ENCODE data around the gene PDGFRB. TPM values are rescaled to one million over a fixed set of nuclear protein-coding genes. Genes with fewer than 3 reads are reported as not detected.
A peak's percentile ranks its signal among the peaks of the same experiment; 100 is the strongest.

The PDGFRB gene
- total RNA-seq, 4 donors from 2014 or later = 87.5 to 161 (median 113) TPM

DNA sequence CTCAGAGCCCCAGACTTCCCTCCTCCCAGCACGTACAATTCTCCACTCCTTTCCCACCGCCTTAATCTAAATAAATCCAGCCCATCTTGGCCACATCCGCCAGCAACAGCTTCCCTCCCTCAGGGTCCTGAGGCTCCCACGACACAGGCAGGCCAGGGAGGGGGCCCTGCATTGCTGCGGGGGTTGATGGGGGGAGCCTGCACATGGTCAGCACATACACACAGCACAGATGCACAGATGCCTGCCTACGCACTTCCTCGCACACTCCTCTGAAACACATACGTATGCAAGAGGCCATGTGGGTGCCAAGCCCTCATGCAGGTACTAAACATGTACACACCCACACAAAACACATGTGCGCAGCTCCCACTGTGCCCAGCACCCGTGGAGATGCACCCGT, 14.8 kb downstream of the PDGFRB start:
- TF ChIP-seq POLR2A (IDR thresholded peaks at IDR 0.05) (no peak), EP300 (IDR thresholded peaks at IDR 0.05) (no peak), POLR2AphosphoS5 (IDR thresholded peaks at IDR 0.05) (no peak)
- TF ChIP-seq, protein P1, sequence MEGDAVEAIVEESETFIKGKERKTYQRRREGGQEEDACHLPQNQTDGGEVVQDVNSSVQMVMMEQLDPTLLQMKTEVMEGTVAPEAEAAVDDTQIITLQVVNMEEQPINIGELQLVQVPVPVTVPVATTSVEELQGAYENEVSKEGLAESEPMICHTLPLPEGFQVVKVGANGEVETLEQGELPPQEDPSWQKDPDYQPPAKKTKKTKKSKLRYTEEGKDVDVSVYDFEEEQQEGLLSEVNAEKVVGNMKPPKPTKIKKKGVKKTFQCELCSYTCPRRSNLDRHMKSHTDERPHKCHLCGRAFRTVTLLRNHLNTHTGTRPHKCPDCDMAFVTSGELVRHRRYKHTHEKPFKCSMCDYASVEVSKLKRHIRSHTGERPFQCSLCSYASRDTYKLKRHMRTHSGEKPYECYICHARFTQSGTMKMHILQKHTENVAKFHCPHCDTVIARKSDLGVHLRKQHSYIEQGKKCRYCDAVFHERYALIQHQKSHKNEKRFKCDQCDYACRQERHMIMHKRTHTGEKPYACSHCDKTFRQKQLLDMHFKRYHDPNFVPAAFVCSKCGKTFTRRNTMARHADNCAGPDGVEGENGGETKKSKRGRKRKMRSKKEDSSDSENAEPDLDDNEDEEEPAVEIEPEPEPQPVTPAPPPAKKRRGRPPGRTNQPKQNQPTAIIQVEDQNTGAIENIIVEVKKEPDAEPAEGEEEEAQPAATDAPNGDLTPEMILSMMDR (IDR thresholded peaks at IDR 0.05) = no peak
- 0 to 14% methylated on average over 1 to 2 of the region's 11 CpGs for WGBS, 2 donors (ENCODE audit: low coverage in 1 of 2)
- Histone ChIP-seq H3K4me3 (peak overlapping the region in 1 of 2 donors; percentile 2), H3K4me1 (peaks cover 36 to 100% (median 94%) of the 10 kb centered on the region in 3 donors), H3K36me3 (peaks cover 0 to 5% of the 10 kb centered on the region in 2 donors), H3K9me3 (no peaks in the 10 kb centered on the region), H3K27ac (peak overlapping the region in 3 of 4 donors; percentile 83 to 90 (median 90)), H3K27me3 (no peaks in the 10 kb centered on the region)
- no peak for ATAC-seq

DNA sequence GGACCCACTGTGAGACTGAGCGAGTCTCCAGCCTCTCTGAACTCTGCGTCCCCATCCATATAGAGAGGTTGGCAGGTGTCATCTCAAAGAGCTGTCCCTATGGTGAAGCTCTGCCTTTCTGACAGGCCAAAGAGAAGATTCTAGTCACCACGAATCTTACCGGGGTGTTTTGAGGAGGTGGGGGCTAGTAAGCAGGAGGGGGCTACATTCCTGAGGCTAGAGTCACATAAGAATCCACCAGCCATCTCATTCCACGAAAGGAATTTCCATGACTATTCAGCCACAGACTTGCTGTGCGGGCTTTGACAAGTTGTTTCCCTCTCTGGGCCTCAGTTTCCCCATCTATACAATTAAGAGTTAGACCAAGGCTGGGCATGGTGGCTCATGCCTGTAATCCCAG, 16.3 kb downstream of the PDGFRB start:
- Histone ChIP-seq H3K4me3 (peak overlapping the region in 1 of 2 donors; percentile 35), H3K4me1 (peaks cover 33 to 100% (median 90%) of the 10 kb centered on the region in 3 donors), H3K9me3 (no peaks in the 10 kb centered on the region), H3K27ac (peak overlapping the region; percentile 15 to 90 (median 86)), H3K27me3 (no peaks in the 10 kb centered on the region), H3K36me3 (peaks cover 0 to 20% of the 10 kb centered on the region in 2 donors)
- 20 to 100% methylated on average over 1 to 2 of the region's 6 CpGs for WGBS, 2 donors (ENCODE audit: low coverage in 1 of 2)
- no peak for ATAC-seq
- TF ChIP-seq POLR2AphosphoS5 (IDR thresholded peaks at IDR 0.05) = no peak
- TF ChIP-seq, protein P1 (IDR thresholded peaks at IDR 0.05) = no peak
- TF ChIP-seq EP300 (IDR thresholded peaks at IDR 0.05) = no peak
- TF ChIP-seq POLR2A (IDR thresholded peaks at IDR 0.05) = no peak

DNA sequence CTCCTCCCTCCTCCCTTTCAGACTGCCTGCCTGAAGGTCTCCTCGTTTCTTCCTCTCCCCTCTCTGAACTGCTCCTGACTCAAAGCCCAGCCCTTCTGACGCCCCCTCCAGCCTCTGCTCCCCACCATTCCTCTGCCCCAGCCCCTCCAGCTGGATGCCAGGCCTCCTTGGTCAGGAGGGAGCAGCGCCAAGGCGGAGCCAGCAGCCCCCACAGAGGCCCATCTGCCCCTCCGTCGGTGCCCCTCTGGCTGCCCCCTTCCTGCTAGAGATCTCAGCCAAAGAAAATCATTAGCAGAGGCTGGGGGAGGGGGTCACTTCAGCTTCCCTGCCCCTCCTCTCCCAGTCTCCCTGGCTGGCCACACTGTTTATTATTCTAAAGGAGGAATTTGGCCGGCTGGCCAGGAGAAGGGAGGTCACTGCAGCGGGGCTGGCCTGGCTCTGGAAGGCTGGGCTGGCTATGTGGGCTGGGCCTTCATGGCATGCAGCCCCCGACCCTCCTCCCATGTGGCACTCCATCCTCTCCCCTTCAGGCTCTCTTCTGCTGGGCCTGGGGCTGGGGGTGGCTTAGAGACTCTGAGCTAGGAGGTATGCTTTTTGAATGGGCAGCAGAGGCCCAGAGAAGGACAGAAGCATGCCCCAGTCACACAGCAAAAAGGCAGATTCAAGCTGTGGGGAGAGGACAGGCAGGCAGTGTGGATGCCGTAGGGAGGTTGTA, 16.9 kb downstream of the PDGFRB start:
- peaks cover 0 to 26% of the 10 kb centered on the region in 2 donors for H3K36me3 ChIP-seq
- peak overlapping the region; percentile 30 to 90 (median 86) for H3K27ac ChIP-seq
- 0 to 8% methylated on average over 2 to 4 of the region's 10 CpGs for WGBS, 2 donors (ENCODE audit: low coverage in 1 of 2)
- H3K4me3 ChIP-seq = peak overlapping the region in 1 of 2 donors; percentile 35
- no peaks in the 10 kb centered on the region for H3K27me3 ChIP-seq
- ATAC-seq = peak; percentile 42
- no peaks in the 10 kb centered on the region for H3K9me3 ChIP-seq
- H3K4me1 ChIP-seq = peaks cover 31 to 100% (median 85%) of the 10 kb centered on the region in 3 donors
- TF ChIP-seq POLR2AphosphoS5 (IDR thresholded peaks at IDR 0.05) = peak; percentile 33
- TF ChIP-seq POLR2A (IDR thresholded peaks at IDR 0.05) = no peak

DNA sequence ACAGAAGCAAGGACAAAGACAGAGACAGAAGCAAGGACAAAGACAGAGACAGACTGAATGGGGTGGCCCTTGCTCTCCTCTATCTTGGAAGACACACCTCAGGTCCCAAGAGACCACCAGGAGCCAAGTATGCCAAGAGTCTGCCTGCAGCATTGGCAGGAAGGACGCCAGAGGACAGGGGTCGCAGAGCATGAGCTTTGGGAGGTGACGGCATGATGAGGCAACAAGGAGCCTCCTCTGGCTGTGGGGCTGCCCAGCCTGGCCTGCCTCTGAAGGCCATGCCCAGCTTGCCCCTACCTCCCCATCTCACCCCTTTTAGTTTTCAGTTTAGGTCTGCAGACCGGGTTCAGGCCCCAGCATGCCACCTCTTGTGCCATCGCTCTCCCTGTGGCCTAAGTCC, 17.6 kb downstream of the PDGFRB start:
- no peaks in the 10 kb centered on the region for H3K9me3 ChIP-seq
- peak overlapping the region in 1 of 2 donors; percentile 35 for H3K4me3 ChIP-seq
- peaks cover 0 to 33% of the 10 kb centered on the region in 2 donors for H3K36me3 ChIP-seq
- H3K4me1 ChIP-seq = peaks cover 31 to 100% (median 80%) of the 10 kb centered on the region in 3 donors
- no peaks in the 10 kb centered on the region for H3K27me3 ChIP-seq
- TF ChIP-seq POLR2A (IDR thresholded peaks at IDR 0.05) (no peak), POLR2AphosphoS5 (IDR thresholded peaks at IDR 0.05) (no peak), EP300 (IDR thresholded peaks at IDR 0.05) (no peak)
- TF ChIP-seq, protein P1 (IDR thresholded peaks at IDR 0.05) = no peak
- H3K27ac ChIP-seq = peak overlapping the region; percentile 30 to 90 (median 86)
- 92% methylated on average over 2 of the region's 5 CpGs; no CpG with 5 or more reads in 1 of the 2 donors for WGBS, 2 donors (ENCODE audit: low coverage in 1 of 2)
- ATAC-seq = peak; percentile 27

DNA sequence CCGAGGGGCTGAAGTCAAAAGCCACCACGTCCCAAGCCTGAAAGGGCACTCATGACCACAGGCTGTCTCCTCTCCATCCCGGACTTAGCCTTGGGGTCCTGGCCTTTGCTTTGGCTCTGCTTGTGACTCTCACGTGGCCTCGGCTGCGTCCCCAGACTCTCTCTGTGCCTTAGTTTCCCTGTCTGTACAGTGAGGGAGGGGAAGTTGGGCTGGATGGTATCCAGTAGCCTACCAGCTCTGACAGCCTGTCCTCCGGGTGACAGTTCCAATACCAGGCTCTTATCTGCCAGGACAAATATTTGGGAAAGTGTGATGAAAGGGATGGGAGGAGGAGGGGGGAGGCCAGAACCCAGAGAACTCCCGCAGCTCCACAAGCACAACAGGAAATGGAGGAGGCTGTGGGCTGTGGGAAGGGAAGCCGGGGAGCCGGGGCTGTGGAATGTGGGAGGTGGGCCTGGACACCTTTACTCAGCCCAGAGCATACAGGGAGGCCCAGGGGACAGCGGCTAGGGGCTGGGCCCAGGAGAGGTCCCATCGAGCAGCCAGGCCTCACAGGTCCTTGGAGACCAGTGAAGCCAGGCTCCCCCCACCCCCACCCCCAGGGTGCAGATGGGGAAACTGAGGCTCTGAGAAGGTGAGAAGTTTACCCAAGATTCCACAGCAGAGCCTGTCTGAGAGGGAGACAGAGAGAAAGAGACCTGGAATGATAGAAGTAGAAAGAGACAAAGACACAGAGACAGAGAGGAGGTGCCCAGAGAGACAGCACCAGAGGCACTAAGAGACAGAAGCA, 18.3 kb downstream of the PDGFRB start:
- no peak for ATAC-seq
- peaks cover 0 to 40% of the 10 kb centered on the region in 2 donors for H3K36me3 ChIP-seq
- TF ChIP-seq POLR2AphosphoS5 (IDR thresholded peaks at IDR 0.05) = no peak
- no peak for TF ChIP-seq POLR2A (IDR thresholded peaks at IDR 0.05)
- TF ChIP-seq, protein P1 (IDR thresholded peaks at IDR 0.05) = no peak
- WGBS, 2 donors (ENCODE audit: low coverage in 1 of 2) = 7 to 23% methylated on average over 5 to 6 of the region's 12 CpGs
- peak overlapping the region; percentile 30 to 90 (median 86) for H3K27ac ChIP-seq
- no peaks in the 10 kb centered on the region for H3K27me3 ChIP-seq
- no peaks in the 10 kb centered on the region for H3K9me3 ChIP-seq
- no peak overlapping the region for H3K4me3 ChIP-seq
- peaks cover 31 to 100% (median 81%) of the 10 kb centered on the region in 3 donors for H3K4me1 ChIP-seq
